Measurements from ENCODE around the gene COLQ. TPM values are rescaled to one million over a fixed set of nuclear protein-coding genes. Genes with fewer than 3 reads are reported as not detected.

COLQ gene
- total RNA-seq = 1 to 10 TPM in 3 of 4 donors, under 1 TPM in 1; 0.81 to 3.1 (median 2.8) TPM

- Histone ChIP-seq H3K4me3 (replicated peaks in 1 of 3) (no peak within 1 kb of the TSS), H3K27me3 (no peaks in the 10 kb centered on the region), H3K36me3 (no peaks in the 10 kb centered on the region), H3K4me1 (no peaks in the 10 kb centered on the region), H3K27ac (no peak within 1 kb of the TSS), H3K9me3 (no peaks in the 10 kb centered on the region)
- no peak for DNase-seq
- TF ChIP-seq POLR2A (IDR thresholded peaks at IDR 0.05) (no peak), CTCF (IDR thresholded peaks at IDR 0.05) (no peak)
- WGBS, 2 donors = 65 to 68% methylated on average over 6 of the region's 6 CpGs
- intact Hi-C loops (cut with DNase I) = no loop called here
Observed at GRCh38 chr3:15521573-15521965, at the start of gene COLQ. COLQ (minus strand) TSS chr3:15521706; CDS start chr3:15521625, 81 bp downstream.

- intact Hi-C loops (cut with DNase I) = no loop called here
- peak overlapping the region; percentile 38 to 87 (median 62) for H3K27ac ChIP-seq
- WGBS, 2 donors = 33 to 44% methylated on average over 1 of the region's 1 CpG
- DNase-seq = peak; percentile 40 to 53
- H3K4me3 ChIP-seq (replicated peaks in 1 of 3) = no peak overlapping the region
- TF ChIP-seq POLR2A (IDR thresholded peaks at IDR 0.05) (no peak), CTCF (IDR thresholded peaks at IDR 0.05) (no peak)
- peaks cover 19 to 34% of the 10 kb centered on the region in 2 donors for H3K4me1 ChIP-seq
- peaks cover 31 to 33% of the 10 kb centered on the region in 2 donors for H3K36me3 ChIP-seq
- no peaks in the 10 kb centered on the region for H3K27me3 ChIP-seq
- H3K9me3 ChIP-seq = no peaks in the 10 kb centered on the region
Observed at GRCh38 chr3:15563190-15563589, 41.7 kb upstream of the COLQ start.

GRCh38 chr3:15562560-15562959, 41.1 kb upstream of the COLQ start:
- H3K36me3 ChIP-seq = peaks cover 25 to 27% of the 10 kb centered on the region in 2 donors
- intact Hi-C loops (cut with DNase I) = no loop called here

GRCh38 chr3:15558581-15558980, 37.1 kb upstream of the COLQ start:
- peak; percentile 77 to 81 for DNase-seq
- intact Hi-C loops (cut with DNase I) = loop anchor here (5.0 to 10.0 kb wide), 2 partner anchors 131 to 344 kb away; partner anchors contain the start of genes EAF1 and METTL6
- H3K36me3 ChIP-seq = peaks cover 0 to 13% of the 10 kb centered on the region in 2 donors
- H3K9me3 ChIP-seq = no peaks in the 10 kb centered on the region
- peak overlapping the region; percentile 70 to 87 (median 83) for H3K27ac ChIP-seq
- TF ChIP-seq CTCF (IDR thresholded peaks at IDR 0.05) (no peak), POLR2A (IDR thresholded peaks at IDR 0.05) (peak in 1 of 2 donors; percentile 14)
- 37 to 52% methylated on average over 9 of the region's 9 CpGs for WGBS, 2 donors
- no peaks in the 10 kb centered on the region for H3K27me3 ChIP-seq
- peaks cover 21 to 30% of the 10 kb centered on the region in 2 donors for H3K4me1 ChIP-seq
- no peak overlapping the region for H3K4me3 ChIP-seq (replicated peaks in 1 of 3)

More at GRCh38 chr3:15562560-15562959, 41.1 kb upstream of the COLQ start:
- Histone ChIP-seq H3K4me1 (peaks cover 25 to 40% of the 10 kb centered on the region in 2 donors), H3K4me3 (replicated peaks in 1 of 3) (no peak overlapping the region), H3K27me3 (no peaks in the 10 kb centered on the region), H3K27ac (peak overlapping the region; percentile 38 to 87 (median 62)), H3K9me3 (no peaks in the 10 kb centered on the region)
- WGBS, 2 donors = 84 to 89% methylated on average over 5 of the region's 5 CpGs
- DNase-seq = no peak
- TF ChIP-seq CTCF (IDR thresholded peaks at IDR 0.05) = no peak
- no peak for TF ChIP-seq POLR2A (IDR thresholded peaks at IDR 0.05)

- intact Hi-C loops (cut with DNase I) = loop anchor here (5.0 to 10.0 kb wide), 2 partner anchors 130 to 343 kb away; partner anchors contain the start of genes EAF1 and METTL6
- 1 to 3% methylated on average over 3 of the region's 3 CpGs for WGBS, 2 donors
- TF ChIP-seq POLR2A (IDR thresholded peaks at IDR 0.05) (peak in 1 of 2 donors; percentile 47), CTCF (IDR thresholded peaks at IDR 0.05) (peak; percentile 40 to 85 (median 66))
- DNase-seq = peak; percentile 68 to 71
- H3K36me3 ChIP-seq = peaks cover 0 to 9% of the 10 kb centered on the region in 2 donors
- no peaks in the 10 kb centered on the region for H3K9me3 ChIP-seq
- no peak overlapping the region for H3K4me3 ChIP-seq (replicated peaks in 1 of 3)
- H3K27me3 ChIP-seq = no peaks in the 10 kb centered on the region
- peak overlapping the region; percentile 70 to 87 (median 83) for H3K27ac ChIP-seq
- peaks cover 15 to 20% of the 10 kb centered on the region in 2 donors for H3K4me1 ChIP-seq
Observed at GRCh38 chr3:15557511-15557946, 36.0 kb upstream of the COLQ start.
